SK-N-MC (cell line): Measurements from ENCODE around the gene NMRK1.

ENCODE experiments used
- EZH2 ChIP-seq: fragments of 200-600 bp; sonication (generic); IDR thresholded peaks from one replicate; pipeline ENCODE4 v1.6.1; 2017; ENCODE audit warnings: antibody characterized with exemption
- FOXP2 ChIP-seq: optimal IDR thresholded peaks from 2 replicates; pipeline ENCODE3; 2011; ENCODE audit warnings: mild to moderate bottlenecking, moderate library complexity; ENCODE audit not compliant: insufficient read depth; ENCODE audit errors: extremely low read length, control extremely low read depth
- POLR2AphosphoS5 ChIP-seq: IDR thresholded peaks from 2 replicates; pipeline ENCODE4 v1.6.1; 2012; ENCODE audit warnings: mild to moderate bottlenecking, low read depth, low read length, borderline replicate concordance

DNA sequence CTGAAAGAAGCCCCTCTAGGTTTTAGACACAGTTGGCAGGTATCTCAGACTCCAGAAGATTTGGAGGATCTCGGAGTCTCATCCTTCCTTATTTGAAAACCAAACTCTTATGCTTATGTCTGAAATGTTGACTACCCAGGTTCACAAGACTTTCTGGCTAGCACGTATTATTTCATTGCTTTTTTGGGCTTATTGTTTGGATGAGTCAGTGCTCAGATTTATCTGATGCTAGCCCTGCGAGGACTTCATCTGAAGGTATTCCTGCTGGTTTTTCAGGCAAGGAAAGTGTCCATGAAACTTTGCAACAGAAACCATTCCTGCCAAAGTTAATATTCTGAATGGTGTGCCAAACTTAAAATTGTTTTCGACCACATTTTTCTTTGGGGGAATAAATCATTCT lies 8.8 kb upstream of the NMRK1 start:
- TF ChIP-seq EZH2 (no peak), POLR2AphosphoS5 (no peak), FOXP2 (no peak)
